ENCODE data around the gene PCDHA12.

DNA sequence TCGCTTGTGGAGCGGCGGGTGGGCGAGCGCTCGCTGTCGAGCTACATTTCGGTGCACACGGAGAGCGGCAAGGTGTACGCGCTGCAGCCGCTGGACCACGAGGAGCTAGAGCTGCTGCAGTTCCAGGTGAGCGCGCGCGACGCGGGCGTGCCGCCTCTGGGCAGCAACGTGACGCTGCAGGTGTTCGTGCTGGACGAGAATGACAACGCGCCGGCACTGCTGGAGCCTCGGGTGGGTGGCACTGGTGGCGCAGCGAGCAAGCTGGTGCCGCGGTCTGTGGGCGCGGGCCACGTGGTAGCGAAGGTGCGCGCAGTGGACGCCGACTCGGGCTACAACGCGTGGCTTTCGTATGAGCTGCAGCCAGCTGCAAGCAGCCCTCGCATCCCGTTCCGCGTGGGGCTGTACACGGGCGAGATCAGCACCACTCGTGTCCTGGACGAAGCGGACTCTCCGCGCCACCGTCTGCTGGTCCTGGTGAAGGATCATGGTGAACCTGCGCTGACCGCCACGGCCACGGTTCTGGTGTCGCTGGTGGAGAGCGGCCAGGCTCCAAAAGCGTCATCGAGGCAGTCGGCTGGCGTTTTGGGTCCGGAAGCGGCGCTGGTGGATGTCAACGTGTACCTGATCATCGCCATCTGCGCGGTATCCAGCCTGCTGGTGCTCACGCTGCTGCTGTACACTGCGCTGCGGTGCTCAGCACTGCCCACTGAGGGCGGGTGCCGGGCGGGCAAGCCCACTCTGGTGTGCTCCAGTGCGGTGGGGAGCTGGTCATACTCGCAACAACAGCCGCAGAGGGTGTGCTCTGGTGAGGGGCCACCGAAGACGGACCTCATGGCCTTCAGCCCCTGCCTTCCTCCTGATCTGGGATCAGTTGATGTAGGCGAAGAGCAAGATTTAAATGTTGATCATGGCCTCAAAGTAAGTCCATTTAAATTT is 32.0 kb upstream of the PCDHA12 start:
- TF ChIP-seq, protein P1, sequence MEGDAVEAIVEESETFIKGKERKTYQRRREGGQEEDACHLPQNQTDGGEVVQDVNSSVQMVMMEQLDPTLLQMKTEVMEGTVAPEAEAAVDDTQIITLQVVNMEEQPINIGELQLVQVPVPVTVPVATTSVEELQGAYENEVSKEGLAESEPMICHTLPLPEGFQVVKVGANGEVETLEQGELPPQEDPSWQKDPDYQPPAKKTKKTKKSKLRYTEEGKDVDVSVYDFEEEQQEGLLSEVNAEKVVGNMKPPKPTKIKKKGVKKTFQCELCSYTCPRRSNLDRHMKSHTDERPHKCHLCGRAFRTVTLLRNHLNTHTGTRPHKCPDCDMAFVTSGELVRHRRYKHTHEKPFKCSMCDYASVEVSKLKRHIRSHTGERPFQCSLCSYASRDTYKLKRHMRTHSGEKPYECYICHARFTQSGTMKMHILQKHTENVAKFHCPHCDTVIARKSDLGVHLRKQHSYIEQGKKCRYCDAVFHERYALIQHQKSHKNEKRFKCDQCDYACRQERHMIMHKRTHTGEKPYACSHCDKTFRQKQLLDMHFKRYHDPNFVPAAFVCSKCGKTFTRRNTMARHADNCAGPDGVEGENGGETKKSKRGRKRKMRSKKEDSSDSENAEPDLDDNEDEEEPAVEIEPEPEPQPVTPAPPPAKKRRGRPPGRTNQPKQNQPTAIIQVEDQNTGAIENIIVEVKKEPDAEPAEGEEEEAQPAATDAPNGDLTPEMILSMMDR (IDR thresholded peaks at IDR 0.05 in 2 of 3, conservative IDR thresholded peaks at IDR 0.05 in 1 of 3; ENCODE audit: borderline replicate concordance in 1 of 3, insufficient read depth in 1 of 3, low read depth in 2 of 3, low read length in 2 of 3), result no peak
- TF ChIP-seq SP1 (IDR thresholded peaks at IDR 0.05; ENCODE audit: low read depth) (no peak), POLR2A (IDR thresholded peaks at IDR 0.05; ENCODE audit: borderline replicate concordance, extremely low read depth, insufficient read depth, insufficient read length) (no peak), POLR2AphosphoS5 (IDR thresholded peaks at IDR 0.05; ENCODE audit: low read depth, low read length) (no peak), SIN3A (IDR thresholded peaks at IDR 0.05; ENCODE audit: low read depth) (no peak), EZH2 (IDR thresholded peaks at IDR 0.05) (no peak), SRF (IDR thresholded peaks at IDR 0.05; ENCODE audit: low read depth) (no peak), CEBPB (IDR thresholded peaks at IDR 0.05; ENCODE audit: low read depth) (no peak), ZNF274 (IDR thresholded peaks at IDR 0.05; ENCODE audit: low read depth, low read length) (no peak)
- TF ChIP-seq, protein P2, sequence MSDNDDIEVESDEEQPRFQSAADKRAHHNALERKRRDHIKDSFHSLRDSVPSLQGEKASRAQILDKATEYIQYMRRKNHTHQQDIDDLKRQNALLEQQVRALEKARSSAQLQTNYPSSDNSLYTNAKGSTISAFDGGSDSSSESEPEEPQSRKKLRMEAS (IDR thresholded peaks at IDR 0.05), result no peak
- TF ChIP-seq, protein P3, sequence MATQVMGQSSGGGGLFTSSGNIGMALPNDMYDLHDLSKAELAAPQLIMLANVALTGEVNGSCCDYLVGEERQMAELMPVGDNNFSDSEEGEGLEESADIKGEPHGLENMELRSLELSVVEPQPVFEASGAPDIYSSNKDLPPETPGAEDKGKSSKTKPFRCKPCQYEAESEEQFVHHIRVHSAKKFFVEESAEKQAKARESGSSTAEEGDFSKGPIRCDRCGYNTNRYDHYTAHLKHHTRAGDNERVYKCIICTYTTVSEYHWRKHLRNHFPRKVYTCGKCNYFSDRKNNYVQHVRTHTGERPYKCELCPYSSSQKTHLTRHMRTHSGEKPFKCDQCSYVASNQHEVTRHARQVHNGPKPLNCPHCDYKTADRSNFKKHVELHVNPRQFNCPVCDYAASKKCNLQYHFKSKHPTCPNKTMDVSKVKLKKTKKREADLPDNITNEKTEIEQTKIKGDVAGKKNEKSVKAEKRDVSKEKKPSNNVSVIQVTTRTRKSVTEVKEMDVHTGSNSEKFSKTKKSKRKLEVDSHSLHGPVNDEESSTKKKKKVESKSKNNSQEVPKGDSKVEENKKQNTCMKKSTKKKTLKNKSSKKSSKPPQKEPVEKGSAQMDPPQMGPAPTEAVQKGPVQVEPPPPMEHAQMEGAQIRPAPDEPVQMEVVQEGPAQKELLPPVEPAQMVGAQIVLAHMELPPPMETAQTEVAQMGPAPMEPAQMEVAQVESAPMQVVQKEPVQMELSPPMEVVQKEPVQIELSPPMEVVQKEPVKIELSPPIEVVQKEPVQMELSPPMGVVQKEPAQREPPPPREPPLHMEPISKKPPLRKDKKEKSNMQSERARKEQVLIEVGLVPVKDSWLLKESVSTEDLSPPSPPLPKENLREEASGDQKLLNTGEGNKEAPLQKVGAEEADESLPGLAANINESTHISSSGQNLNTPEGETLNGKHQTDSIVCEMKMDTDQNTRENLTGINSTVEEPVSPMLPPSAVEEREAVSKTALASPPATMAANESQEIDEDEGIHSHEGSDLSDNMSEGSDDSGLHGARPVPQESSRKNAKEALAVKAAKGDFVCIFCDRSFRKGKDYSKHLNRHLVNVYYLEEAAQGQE (IDR thresholded peaks at IDR 0.05; ENCODE audit: low read depth), result no peak

All from HCT116 (cell line).